RWPE2 (cell line): ENCODE data around the gene SLC5A10.
"Not testable (repeated sequence)": the region's sequence is repeated elsewhere in the genome, so short reads cannot be mapped to it uniquely, and the experiment has no call there.

Experiments
- ATAC-seq: fragments of 200-7000 bp; cut with Tn5 transposase; 3 replicates; pipeline ENCODE4 v1.9.1; 2021; ENCODE audit warnings: low read depth
- DNase-seq: peaks from one replicate; pipeline ENCODE4 v3.0.0-alpha.2; 2020; ENCODE audit warnings: low spot score
- H3K27ac ChIP-seq: fragments of 450-650 bp; 2 replicates; pipeline ENCODE4 v1.5.1; 2017; ENCODE audit warnings: mild to moderate bottlenecking; ENCODE audit not compliant: poor library complexity, severe bottlenecking
- H3K27me3 ChIP-seq: fragments of 250-450 bp; sonication (Bioruptor Pico); 2 replicates; pipeline ENCODE4 v1.5.1; 2021; ENCODE audit warnings: mild to moderate bottlenecking, moderate library complexity; ENCODE audit not compliant: insufficient read depth, poor library complexity, severe bottlenecking
- H3K36me3 ChIP-seq: fragments of 250-450 bp; sonication (Bioruptor Pico); 2 replicates; pipeline ENCODE4 v1.5.1; 2020; ENCODE audit warnings: low read depth, mild to moderate bottlenecking, moderate library complexity
- H3K4me1 ChIP-seq: fragments of 250-450 bp; sonication (Bioruptor Pico); 2 replicates; pipeline ENCODE4 v1.5.1; 2021; ENCODE audit warnings: mild to moderate bottlenecking, moderate library complexity; ENCODE audit not compliant: insufficient read depth, poor library complexity, severe bottlenecking
- H3K4me3 ChIP-seq: fragments of 250-450 bp; sonication (Bioruptor Pico); 2 replicates; pipeline ENCODE4 v1.5.1; 2021; ENCODE audit warnings: mild to moderate bottlenecking, moderate library complexity; ENCODE audit not compliant: severe bottlenecking
- H3K9me3 ChIP-seq: fragments of 250-450 bp; sonication (Bioruptor Pico); 2 replicates; pipeline ENCODE4 v1.5.1; 2021; ENCODE audit warnings: mild to moderate bottlenecking, moderate library complexity; ENCODE audit not compliant: severe bottlenecking

SLC5A10 gene

DNA sequence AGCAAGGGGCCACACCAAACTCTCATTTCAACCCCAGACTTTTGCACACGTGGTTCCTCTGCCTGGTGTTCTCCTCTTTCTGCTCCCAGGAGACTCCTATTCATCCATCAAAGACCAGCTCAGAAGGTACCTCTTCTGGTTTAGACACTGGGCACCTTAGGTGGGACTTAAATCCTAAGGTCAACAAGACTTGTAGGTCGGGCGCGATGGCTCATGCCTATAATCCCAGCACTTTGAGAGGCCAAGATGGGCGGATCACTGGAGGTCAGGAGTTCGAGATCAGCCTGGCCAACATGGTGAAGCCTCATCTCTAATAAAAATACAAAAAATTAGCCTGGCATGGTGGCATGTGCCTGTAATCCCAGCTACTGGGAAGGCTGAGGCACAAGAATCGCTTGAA, 95.5 kb downstream of the SLC5A10 start:
- not testable (repeated sequence) for H3K4me1 ChIP-seq, H3K36me3 ChIP-seq, H3K4me3 ChIP-seq, H3K27me3 ChIP-seq, H3K27ac ChIP-seq, ATAC-seq, H3K9me3 ChIP-seq
- DNase-seq, result peak; percentile 7

DNA sequence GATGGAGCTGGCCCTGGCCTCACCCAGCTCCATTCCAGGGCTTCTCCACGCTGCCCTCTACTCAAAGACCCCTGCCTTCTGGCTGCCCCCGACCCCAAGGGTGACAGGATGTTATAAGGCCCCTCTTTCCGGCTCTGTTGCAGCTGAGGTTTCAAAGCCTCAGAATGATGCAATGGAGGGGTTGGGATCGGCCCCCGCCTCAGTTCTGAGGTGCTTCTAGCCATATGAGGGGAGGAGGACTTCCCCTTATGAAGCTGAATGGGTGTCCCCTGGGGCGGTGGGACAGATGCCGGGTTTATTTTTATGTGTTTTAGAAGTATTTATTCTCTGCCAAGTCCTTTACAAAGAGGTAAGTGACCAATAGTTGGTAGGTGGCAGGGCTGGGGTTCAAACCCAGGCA, 96.9 kb downstream of the SLC5A10 start:
- not testable (repeated sequence) for ATAC-seq, H3K9me3 ChIP-seq, H3K4me1 ChIP-seq, H3K27ac ChIP-seq, H3K36me3 ChIP-seq, DNase-seq, H3K27me3 ChIP-seq, H3K4me3 ChIP-seq

- not testable (repeated sequence) for H3K27ac ChIP-seq, H3K4me3 ChIP-seq, DNase-seq, H3K36me3 ChIP-seq, H3K9me3 ChIP-seq, H3K27me3 ChIP-seq, H3K4me1 ChIP-seq
- 0 out of 3 replicates have a peak, but pooled peaks have one; percentile 51 for ATAC-seq
These were observed 103.5 kb downstream of the SLC5A10 start for GRCh38 chr17:19055447-19055846.

- ATAC-seq, result peak; percentile 38; the same call in 2 of the 3 replicates
- not testable (repeated sequence) for H3K27me3 ChIP-seq, H3K36me3 ChIP-seq, H3K4me1 ChIP-seq, H3K9me3 ChIP-seq, H3K27ac ChIP-seq, H3K4me3 ChIP-seq
- DNase-seq, result peak; percentile 74
These were observed 110.2 kb downstream of the SLC5A10 start for GRCh38 chr17:19062009-19062717.

DNA sequence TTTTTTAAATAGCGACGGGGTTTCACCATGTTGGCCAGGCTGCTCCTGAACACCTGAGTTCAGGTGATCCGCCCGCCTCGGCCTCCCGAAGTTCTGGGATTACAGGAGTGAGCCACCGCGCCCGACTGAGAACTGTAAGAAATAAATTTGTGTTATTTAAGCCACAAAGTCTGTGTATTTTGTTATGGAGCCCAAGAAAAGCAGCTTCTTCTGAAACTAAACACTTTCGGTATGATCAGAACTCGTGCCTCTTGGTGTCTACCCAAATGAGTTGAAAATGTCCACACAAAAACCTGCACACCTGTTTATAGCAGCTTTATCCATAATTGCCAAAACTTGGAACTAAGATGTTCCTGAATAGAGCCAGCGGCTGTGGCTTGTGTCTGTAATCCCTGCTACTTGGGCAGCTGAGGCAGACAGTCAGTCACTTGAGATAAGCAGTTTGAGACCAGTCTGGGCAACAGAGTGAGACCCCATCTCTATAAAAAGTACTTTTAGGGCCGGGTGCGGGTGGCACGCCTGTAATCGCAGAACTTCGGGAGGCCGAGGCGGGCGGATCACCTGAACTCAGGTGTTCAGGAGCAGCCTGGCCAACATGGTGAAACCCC, 110.9 kb downstream of the SLC5A10 start:
- peak; percentile 51 for ATAC-seq
- not testable (repeated sequence) for H3K4me3 ChIP-seq, DNase-seq, H3K27ac ChIP-seq, H3K27me3 ChIP-seq, H3K4me1 ChIP-seq, H3K9me3 ChIP-seq, H3K36me3 ChIP-seq

DNA sequence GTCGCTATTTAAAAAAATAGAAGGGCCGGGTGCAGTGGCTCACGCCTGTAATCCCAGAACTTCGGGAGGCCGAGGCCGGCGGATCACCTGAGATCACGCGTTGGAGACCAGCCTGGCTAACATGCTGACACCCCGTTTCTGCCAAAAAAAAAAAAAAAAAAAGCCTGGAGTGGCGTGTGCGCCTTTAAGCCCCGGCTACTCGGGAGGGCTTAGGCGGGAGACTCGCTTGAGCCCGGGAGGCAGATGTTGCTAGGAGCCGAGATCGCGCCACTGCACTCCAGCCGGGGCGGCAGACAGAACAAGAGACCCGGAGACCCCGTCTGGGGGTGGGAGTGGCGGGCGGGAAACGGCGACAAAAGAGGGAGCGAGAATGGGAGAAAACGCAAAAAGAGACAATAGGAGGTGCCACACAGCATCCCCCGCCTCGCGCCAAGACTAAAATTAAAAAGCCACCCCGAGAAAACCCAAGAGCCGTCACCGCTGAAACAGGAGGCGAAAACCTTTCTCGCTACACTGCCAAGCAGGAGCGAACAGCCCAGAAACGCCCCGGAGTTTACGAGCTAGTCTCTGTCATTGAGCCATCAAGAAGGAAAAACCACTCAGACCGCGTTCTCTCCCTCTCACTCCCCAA, 111.5 kb downstream of the SLC5A10 start:
- H3K27me3 ChIP-seq, H3K27ac ChIP-seq, ATAC-seq, H3K36me3 ChIP-seq, H3K9me3 ChIP-seq, H3K4me1 ChIP-seq: not testable (repeated sequence)
- peak overlapping the region; percentile 7 for H3K4me3 ChIP-seq
- DNase-seq, result peak; percentile 77

DNA sequence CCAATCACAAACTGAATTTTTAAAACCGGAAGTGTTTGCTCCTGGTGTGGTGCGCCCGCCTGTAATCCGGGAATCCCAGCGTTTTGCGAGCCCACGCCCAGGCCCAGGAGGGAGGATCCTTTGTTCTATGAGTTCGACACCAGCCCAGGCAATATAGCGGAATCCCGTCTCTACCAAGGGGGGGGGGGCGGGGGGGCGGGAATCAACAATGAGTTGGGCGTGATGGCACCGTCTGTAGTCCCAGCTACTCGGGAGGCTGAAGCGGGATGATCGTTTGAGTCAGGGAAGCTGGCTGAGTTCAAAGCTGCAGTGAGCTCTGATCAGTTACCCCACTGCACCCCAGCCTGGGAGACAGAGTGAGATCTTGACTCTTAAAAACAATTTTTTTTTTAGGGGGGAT, 112.4 kb downstream of the SLC5A10 start:
- not testable (repeated sequence) for H3K4me1 ChIP-seq, DNase-seq, H3K36me3 ChIP-seq, ATAC-seq, H3K27me3 ChIP-seq, H3K4me3 ChIP-seq, H3K9me3 ChIP-seq, H3K27ac ChIP-seq

GRCh38 chr17:19070318-19071168, 118.6 kb downstream of the SLC5A10 start:
- H3K27me3 ChIP-seq, H3K9me3 ChIP-seq, H3K4me3 ChIP-seq, H3K27ac ChIP-seq, H3K36me3 ChIP-seq, H3K4me1 ChIP-seq, DNase-seq: not testable (repeated sequence)
- ATAC-seq, result peak; percentile 90
